DLD1 (cell line): ENCODE results near the gene MDC1.
"Not testable (repeated sequence)": the region's sequence is repeated elsewhere in the genome, so short reads cannot be mapped to it uniquely, and the experiment has no call there.

ENCODE experiments used
- in situ Hi-C: cut with HindIII; loops from 2 replicates; pipeline ENCODE4 v1.10.0; 2017; ENCODE audit warnings: low sequenced_read_pairs

The MDC1 gene, protein sequence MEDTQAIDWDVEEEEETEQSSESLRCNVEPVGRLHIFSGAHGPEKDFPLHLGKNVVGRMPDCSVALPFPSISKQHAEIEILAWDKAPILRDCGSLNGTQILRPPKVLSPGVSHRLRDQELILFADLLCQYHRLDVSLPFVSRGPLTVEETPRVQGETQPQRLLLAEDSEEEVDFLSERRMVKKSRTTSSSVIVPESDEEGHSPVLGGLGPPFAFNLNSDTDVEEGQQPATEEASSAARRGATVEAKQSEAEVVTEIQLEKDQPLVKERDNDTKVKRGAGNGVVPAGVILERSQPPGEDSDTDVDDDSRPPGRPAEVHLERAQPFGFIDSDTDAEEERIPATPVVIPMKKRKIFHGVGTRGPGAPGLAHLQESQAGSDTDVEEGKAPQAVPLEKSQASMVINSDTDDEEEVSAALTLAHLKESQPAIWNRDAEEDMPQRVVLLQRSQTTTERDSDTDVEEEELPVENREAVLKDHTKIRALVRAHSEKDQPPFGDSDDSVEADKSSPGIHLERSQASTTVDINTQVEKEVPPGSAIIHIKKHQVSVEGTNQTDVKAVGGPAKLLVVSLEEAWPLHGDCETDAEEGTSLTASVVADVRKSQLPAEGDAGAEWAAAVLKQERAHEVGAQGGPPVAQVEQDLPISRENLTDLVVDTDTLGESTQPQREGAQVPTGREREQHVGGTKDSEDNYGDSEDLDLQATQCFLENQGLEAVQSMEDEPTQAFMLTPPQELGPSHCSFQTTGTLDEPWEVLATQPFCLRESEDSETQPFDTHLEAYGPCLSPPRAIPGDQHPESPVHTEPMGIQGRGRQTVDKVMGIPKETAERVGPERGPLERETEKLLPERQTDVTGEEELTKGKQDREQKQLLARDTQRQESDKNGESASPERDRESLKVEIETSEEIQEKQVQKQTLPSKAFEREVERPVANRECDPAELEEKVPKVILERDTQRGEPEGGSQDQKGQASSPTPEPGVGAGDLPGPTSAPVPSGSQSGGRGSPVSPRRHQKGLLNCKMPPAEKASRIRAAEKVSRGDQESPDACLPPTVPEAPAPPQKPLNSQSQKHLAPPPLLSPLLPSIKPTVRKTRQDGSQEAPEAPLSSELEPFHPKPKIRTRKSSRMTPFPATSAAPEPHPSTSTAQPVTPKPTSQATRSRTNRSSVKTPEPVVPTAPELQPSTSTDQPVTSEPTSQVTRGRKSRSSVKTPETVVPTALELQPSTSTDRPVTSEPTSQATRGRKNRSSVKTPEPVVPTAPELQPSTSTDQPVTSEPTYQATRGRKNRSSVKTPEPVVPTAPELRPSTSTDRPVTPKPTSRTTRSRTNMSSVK (N-terminal part only)

DNA sequence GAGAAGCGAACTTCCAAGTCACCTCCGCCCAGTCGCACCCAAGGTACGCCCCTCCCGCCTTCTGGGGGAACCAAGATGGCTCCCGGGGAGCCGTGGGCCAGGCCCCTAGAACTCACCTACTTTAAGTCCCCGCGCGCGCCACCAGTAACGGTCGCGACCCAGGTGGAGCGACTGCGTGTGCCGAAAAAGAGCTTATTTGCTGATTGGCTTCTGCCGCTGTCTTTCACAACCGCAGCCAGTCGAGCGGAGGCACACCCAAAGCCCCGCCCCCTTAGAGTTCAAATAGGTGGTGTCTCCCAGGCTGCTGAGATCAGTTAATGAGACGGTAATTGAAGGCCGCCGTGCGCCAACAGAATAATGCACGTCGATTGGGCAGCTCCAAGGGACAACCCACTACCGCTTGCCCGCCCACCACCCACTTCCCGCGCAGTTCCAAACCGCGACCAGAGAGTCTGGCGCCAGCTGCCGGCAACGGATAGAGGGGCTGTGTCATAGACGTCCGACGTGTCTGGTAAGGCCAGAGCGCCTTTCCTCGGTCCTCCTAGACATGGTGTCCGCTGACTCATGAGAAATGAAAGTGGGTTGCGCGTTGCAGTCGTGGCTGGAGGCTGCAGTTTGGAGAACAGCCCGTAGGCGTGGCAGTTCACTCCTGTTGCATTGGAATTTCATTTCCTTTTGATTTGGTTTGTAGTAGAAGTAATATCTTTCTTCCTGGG lies at the start of gene MDC1:
Gene MDC1 (minus strand): TSS at position 153 of the 716 bp plus-strand sequence. CDS start 2,106 bp downstream, outside the sequence.
- in situ Hi-C loops, result no loop called here

DNA sequence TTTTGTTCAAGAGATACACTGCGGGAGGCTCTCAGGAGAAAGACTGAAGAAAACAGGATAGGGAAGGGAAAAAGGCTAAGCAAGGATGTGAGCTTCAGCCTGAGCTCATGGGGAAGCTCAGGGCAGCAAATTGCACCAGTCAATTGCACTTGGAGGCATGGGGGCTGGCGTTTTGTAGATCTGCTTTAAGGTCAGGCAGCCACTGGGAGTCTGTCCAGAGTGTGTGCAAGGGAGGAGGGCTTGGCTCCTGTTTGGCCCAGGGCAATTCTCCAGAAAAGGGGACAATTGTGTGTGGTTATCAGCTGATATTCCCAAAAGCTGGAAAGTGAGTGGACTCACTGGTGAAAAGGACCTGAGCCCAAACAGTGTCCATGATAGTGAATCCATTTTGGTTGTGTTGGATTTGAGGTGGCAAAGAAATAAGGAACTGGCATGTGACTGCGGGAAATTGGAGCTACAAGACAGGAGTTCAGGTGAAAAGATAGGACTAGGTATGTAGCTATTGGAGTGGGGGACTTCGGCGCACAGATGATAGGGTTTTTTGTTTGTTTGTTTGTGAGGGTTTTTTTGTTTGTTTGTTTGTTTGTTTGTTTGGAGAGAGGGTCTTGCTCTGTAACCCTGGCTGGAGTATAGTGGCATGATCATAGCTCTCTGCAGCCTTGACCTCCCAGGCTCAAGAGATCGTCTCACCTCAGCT lies 49.5 kb upstream of the MDC1 start:
- in situ Hi-C loops, result no loop called here

DNA sequence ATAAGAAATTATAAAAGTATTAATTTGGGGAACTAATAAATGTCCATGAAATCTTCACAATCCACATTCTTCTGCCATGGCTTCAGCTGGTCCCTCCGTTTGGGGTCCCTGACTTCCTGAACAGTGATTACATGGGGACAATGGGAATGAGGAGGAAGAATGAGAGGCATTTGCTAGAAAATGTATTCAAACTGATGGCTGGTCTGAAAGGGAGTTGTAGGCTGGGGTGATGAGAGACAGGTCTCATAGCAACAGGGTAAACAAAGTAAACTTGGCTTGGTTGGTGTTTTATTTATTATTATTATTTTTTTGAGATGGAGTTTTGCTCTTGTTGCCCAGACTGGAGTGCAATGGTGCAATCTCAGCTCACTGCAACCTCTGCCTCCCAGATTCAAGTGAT lies 48.4 kb upstream of the MDC1 start:
- in situ Hi-C loops, result not testable (repeated sequence)

DNA sequence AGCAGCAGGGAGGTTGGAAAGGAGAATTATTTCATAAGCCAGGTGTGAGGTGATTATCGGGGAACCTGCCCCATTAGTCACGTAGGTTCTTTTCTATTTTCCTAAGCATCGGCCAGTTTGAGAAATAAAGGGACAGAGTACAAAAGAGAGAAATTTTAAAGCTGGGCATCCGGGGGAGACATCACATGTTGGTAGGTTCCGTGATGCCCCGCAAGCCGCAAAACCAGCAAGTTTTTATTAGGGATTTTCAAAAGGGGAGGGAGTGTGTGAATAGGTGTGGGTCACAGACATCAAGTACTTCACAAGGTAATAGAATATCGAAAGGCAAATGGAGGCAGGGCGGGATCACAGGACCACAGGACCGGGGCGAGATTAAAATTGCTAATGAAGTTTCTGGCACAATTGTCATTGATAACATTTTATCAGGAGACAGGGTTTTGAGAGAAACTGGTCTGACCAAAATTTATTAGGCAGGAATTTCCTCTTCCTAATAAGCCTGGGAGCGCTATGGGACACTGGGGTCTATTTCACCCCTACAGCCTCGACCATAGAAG lies 47.5 kb upstream of the MDC1 start:
- in situ Hi-C loops, result not testable (repeated sequence)

DNA sequence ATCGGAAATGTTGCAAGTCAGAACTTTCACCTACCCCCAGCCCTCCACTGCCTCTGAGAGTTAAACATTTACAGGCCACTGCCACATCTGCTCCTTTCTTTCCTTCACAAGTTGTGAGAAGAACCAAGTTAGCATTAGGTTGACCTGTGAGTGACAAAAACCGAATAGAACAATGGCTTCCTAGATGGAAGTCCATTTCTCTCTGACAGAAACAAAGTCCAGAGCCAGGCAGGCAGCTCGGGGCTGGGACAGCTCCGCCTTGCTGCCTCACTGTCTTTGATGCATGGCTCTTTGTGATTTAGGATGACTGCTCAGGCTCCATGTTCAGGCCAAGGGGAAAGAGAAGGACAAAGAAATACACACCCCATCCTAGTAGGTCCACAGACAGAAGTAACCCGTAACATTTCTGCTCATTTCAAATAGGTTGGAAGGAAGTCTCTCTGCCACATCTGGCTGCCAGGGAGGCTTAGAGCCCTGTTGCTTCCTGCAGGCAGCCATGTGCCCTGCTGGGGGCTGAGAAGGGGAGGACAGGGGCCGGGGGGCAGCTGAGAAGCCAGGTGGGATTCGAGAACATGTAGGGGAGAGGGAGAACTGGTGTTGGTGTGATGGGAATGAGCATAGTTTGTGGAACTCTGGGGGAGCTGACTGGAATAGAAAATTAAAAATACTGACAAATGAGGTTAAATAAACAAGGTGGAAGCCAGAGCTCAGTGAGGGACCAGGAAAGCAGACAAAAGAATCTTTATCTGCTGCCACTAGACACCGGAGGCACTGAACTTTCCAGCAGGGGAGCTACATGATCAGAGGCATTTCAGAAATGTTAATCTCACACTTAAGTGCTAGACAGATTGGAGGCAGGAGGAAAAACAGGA lies 46.8 kb upstream of the MDC1 start:
- in situ Hi-C loops, result no loop called here

DNA sequence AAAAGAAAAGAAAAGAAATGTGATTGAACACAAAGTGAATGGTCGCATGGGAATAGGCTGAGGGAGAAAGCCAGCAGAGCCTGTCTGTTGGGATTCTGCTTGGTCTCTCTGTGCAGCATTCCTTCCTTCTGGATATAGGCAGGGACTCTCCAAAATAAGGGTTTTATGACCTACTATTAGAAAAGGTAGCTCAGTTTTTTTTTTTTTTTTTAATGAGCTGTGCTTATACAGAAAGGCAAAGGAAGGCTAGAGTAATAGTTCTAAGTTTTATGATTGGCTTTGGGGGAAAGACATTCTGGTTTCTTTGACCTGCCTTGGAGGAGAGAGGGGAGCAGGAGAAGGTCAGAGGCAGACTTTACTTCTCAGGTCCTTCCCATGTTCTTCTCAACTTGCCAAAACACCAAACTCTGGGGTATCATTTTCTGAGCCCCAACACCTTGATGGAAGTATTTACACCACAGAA lies 46.1 kb upstream of the MDC1 start:
- in situ Hi-C loops, result no loop called here

DNA sequence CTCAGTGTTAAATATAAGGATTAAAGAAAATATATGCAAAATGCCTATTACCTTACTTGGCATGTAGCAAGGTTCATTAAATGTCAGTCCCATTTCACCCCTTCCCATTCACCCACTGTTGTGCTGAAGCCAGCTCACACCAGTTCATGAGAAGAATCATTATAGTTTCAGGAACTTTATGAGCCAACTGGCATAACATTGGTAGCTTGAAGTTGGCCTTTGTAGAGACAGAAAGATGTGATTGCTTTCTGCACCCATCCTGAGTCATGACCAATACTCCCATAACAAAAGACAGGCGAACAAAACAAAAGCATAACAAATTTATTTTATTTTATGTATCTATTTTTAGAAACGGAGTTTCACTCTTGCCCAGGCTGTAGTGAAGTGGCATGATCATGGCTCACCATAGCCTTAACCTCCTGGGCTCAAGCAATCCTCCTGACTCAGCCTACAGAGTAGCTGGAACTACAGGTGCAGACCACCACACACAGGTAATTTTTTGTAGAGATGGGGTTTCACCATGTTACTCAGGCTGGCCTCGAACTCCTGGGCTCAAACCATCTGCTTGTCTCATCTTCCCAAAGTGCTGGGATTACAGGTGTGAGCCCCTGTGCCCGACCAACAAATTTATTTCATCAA lies 44.8 kb upstream of the MDC1 start:
- in situ Hi-C loops, result no loop called here

DNA sequence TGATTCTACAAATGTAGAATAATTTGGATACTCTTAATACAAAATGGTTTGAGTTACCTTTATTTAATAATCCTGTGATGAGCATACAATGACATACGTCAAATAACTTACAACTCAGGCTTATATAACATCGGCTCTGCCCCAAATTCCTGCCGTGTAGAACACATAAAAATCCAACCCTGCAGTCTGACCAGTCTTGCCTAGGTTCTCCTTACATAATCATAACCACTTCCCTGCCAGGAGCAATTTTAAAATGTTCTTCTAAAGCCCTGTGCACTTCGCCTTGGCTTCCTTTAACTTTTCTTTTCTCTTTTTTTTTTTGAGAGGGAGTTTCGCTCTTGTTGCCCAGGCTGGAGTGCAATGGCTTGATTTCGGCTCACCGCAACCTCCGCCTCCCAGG lies 43.5 kb upstream of the MDC1 start:
- in situ Hi-C loops, result no loop called here

DNA sequence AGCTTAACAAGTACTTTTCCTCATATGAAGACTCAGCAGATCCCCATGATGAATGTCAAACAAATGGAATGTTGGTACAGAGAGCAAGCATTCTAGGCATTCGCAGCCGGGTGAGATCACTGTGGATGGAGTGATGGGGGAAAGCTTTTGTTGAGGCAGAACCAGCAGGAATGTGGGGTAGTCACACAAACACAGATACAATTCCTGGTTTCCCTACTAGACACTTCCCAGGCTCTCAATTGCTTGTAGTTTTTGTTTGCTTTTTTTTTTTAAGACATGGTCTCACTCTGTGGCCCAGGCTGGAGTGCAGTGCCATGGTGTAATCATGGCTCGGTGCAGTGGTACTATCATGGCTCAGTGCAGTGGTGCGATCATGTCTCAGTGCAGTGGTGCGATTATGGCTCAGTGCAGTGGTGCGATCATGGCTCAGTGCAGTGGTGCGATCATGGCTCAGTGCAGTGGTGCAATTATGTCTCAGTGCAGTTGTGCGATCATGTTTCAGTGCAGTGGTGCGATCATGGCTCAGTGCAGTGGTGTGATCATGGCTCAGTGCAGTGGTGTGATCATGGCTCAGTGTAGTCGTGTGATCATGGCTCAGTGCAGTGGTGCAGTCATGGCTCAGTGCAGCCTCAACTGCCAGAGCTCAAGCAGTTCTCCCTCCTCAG lies 42.6 kb upstream of the MDC1 start:
- in situ Hi-C loops, result no loop called here

DNA sequence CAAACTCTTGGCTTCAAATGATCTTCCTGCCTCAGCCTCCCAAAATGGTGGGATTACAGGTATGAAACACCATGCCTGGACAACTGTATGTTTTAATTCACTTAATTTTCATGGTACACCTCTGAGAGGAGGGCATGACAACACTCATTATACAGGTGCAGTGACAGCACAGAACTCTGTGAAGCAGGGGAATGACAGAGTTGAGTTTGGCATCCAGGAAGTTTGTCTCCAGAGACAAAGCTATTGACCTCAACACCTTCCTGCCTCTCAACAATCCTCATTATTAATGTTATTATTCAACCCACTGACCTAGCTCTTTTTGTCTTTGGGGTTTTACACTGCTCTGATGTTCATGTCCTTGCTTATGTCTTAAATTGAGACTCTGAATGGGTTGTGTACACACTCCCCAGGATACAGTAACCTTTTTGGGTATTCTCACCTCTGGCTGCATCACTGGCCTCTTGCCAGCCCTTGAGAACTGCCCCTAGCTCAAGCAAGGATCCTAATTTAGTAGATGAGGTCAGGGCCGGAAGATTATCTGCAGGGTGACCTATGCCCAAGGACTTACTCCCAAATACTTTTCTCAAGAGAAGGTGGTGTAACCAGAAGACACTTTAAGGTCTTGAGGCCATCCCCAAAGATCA lies 40.3 kb upstream of the MDC1 start:
- in situ Hi-C loops, result no loop called here

DNA sequence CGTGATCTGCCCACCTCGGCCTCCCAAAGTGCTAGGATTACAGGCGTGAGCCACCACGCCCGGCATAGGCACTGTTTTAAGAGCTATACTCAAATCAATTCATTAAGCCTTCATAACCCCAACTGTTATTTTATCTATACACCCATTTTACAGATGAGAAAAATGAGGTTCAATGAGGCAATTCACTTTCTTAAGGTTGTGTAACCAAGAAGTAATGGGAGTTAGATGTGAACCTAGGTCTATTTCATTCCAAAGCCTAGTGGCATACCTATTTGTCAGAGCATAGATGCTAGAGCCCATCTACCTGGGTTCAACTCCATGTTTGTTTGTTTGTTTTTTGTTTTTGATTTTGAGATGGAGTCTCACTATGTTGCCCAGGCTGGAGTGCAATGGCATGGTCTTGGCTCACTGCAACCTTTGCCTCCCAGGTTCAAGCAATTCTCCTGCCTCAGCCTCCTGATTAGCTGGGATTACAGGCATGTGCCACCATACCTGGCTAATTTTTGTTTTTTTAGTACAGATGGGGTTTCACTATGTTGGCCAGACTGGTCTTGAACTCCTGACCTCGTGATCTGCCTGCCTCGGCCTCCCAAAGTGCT lies 39.4 kb upstream of the MDC1 start:
- in situ Hi-C loops, result not testable (repeated sequence)

DNA sequence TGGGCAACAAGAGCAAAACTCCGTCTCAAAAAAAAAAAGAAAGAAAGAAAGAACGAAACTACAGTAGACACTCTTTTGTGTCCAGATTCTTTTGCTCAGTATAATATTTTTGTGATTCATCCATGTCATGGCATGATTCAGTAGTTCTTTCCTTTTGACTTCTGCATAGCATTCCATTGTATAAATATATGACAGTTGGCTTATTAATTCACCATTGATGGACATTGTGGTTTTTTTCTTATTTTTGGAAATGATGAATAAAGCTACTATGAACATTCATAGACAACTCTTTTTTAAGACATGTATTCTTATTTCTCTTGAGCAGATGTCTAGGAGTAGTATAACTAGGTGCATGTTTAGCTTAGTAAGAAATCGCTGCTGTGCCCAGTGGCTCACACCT lies 37.5 kb upstream of the MDC1 start:
- in situ Hi-C loops, result no loop called here

DNA sequence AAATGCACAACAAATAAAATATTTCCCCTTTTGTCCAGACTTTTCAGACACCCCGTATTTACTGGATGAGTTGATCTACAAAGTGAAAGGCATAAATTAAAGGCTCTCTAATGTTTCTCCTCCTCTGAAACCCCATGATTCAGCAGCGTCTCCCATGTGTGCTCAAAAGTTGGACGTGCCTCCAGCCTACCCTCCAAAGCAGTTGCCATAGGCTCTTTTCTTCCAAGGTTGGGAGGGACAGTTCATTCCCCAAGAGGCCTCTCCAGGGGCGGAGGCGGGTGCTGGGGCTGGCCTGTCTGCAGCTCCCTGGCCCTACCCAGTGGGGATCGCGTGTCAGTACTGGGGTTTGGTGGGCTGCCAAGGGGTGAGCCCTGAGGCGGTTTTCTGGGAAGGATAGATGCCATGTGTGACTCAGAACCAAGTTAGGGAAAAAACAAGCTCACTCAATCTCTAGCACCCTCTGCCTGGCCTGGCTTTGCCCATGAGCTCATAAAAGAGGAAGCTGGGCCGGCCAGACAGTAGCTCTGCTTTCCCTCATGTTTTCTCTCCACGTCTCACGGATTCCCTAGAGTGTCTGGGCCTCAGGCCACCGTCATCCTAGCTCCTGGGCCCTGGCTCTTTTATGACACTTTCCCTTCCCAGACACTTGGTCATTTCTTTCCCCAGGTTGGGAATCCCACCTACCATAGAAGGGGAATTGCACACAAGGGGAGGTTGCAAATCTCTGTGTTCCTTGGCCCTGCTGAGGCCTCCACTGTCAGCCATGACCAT lies 35.3 kb upstream of the MDC1 start:
- in situ Hi-C loops, result no loop called here

DNA sequence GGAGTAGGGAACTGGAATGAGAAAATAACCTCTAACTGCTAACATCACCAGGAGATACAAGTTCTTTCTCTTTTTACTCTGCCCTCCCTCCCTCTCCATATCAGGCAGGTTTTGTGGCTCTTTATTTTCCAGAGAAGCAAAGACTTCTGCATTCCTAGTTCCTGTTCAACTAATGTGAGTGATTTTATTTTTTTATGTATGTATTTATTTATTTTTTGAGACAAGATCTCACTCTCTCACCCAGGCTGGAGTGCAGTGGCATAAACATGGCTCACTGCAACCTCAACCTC lies 33.2 kb upstream of the MDC1 start:
- in situ Hi-C loops, result no loop called here

DNA sequence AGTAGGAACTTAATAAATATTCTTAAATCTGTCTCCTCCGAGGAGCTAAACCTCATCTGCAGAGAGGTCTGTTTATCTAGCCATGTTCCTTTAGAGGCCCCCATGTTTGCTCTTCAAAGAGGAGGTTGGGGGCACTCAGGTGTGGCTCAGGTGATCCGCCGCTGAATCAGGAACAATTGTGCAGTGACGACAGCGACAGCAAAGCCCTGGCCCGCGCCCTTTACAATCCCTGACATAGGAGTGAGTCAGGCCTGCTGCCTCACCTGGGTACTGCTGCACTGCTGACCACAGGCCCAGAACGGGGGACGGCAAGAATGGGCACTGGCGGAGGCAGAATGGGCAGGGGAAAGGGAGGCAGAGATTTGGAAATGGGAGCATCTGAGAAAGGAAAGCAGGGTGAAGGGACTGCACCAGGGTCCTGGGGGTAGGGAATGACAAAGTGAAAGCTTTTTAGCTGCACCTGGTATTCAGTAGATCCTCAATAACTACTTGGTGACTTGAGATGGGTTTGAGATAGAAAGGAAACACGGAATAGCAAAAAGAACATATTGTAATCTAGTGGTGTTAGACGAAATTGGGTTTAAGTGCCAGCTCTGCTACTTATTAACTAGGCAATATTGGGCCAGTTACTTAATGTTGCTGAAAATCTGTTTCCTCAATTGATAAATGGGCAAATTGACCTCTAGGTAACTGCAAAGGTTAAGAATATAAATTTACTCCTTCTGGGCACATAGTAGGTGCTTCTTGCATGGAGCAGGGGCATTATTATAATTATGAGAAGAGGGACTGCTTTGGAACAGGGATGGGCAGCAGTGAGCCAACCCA lies 32.7 kb upstream of the MDC1 start:
- in situ Hi-C loops, result loop anchor here (25.0 kb wide), 1 partner anchor 138 kb away; the partner anchor contains the start of gene DDR1
